Measurements from ENCODE around the gene TMEM59L.

DNA sequence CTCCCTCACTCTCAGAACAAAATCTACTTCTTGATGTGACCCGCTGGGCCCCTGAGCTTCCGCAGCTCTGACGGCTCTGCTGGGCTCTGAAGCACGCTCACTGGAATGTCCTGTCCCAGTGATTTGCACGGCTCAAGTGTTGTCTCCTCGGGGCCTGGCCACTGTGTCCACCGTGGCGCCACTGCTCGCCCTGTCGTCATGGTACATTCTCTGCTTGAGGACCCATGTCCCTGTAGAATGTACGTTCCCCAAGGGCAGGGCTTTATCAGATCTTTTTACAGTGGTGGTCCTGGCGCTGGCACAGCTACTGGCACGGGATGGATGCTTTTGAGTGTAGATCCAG is 36.3 kb downstream of the TMEM59L start:
- TF ChIP-seq, protein P1, sequence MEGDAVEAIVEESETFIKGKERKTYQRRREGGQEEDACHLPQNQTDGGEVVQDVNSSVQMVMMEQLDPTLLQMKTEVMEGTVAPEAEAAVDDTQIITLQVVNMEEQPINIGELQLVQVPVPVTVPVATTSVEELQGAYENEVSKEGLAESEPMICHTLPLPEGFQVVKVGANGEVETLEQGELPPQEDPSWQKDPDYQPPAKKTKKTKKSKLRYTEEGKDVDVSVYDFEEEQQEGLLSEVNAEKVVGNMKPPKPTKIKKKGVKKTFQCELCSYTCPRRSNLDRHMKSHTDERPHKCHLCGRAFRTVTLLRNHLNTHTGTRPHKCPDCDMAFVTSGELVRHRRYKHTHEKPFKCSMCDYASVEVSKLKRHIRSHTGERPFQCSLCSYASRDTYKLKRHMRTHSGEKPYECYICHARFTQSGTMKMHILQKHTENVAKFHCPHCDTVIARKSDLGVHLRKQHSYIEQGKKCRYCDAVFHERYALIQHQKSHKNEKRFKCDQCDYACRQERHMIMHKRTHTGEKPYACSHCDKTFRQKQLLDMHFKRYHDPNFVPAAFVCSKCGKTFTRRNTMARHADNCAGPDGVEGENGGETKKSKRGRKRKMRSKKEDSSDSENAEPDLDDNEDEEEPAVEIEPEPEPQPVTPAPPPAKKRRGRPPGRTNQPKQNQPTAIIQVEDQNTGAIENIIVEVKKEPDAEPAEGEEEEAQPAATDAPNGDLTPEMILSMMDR (conservative IDR thresholded peaks at IDR 0.05 in 1 of 2, IDR thresholded peaks at IDR 0.05 in 1 of 2; ENCODE audit: low read depth in 1 of 2, low read length in 2 of 2) = no peak
- no peak for TF ChIP-seq EZH2 (IDR thresholded peaks at IDR 0.05; ENCODE audit: low read length, missing control alignments)

All from fibroblast of lung (primary cell).